Measurements from ENCODE around the gene RELT. TPM values are rescaled to one million over a fixed set of nuclear protein-coding genes. Genes with fewer than 3 reads are reported as not detected.
A peak's percentile ranks its signal among the peaks of the same experiment; 100 is the strongest.

RELT gene, protein sequence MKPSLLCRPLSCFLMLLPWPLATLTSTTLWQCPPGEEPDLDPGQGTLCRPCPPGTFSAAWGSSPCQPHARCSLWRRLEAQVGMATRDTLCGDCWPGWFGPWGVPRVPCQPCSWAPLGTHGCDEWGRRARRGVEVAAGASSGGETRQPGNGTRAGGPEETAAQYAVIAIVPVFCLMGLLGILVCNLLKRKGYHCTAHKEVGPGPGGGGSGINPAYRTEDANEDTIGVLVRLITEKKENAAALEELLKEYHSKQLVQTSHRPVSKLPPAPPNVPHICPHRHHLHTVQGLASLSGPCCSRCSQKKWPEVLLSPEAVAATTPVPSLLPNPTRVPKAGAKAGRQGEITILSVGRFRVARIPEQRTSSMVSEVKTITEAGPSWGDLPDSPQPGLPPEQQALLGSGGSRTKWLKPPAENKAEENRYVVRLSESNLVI
- 18.4 and 20.9 TPM in 2 replicates for total RNA-seq
- long read RNA-seq, partial matches to known transcripts: 0 of 2 reads
- long read RNA-seq, other reads (novel, unspliced or antisense): 1 of 2 reads

DNA sequence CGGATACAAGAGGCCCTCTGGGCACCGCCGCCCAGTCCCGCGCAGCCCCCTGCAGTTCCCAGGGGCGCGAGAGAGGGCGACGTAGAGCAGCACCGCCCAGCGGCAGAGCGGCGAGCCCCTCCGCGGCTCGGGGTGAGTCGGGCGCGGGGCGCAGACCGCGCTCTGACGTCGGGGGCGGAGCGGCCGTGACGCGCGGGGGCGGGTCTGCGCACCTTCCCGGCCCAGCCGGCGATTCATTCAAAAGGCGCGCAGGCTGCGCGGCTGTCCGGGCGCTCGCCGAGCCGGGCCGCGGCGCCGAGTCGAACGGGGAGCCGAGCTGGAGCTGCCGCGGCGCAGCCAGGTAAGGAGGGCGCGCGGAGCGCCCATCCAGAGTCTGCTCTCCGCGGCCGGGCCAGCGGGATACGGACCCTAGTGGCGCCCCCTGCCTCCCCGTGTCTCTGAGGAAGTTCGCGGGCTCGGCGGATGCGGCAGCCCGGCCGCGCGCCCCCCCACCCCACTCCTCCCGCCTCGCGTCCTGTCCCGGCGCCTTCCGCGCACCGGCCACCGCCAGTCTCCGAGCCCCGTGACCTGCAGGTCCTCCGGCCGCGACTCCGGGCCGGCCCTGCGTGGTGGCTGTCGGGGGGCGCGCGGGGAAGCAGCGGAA lies at the start of gene RELT:
Gene RELT, plus strand, starts transcription at position 240 of the 643 bp plus-strand sequence. CDS start 12,738 bp downstream, outside the sequence.
- Mint-ChIP-seq H3K27me3 (ENCODE audit: low read depth) (no peaks in the 10 kb centered on the region), H3K4me1 (peaks cover 28% of the 10 kb centered on the region), H3K4me3 (peak within 1 kb of the TSS; percentile 93), H3K27ac (ENCODE audit: unreplicated experiment) (peak within 1 kb of the TSS; percentile 95), H3K9me3 (no peaks in the 10 kb centered on the region), H3K36me3 (ENCODE audit: low read depth) (no peaks in the 10 kb centered on the region)
- peak; percentile 97 for DNase-seq (ENCODE audit: low read depth, low spot score)
- TF ChIP-seq, protein P1, sequence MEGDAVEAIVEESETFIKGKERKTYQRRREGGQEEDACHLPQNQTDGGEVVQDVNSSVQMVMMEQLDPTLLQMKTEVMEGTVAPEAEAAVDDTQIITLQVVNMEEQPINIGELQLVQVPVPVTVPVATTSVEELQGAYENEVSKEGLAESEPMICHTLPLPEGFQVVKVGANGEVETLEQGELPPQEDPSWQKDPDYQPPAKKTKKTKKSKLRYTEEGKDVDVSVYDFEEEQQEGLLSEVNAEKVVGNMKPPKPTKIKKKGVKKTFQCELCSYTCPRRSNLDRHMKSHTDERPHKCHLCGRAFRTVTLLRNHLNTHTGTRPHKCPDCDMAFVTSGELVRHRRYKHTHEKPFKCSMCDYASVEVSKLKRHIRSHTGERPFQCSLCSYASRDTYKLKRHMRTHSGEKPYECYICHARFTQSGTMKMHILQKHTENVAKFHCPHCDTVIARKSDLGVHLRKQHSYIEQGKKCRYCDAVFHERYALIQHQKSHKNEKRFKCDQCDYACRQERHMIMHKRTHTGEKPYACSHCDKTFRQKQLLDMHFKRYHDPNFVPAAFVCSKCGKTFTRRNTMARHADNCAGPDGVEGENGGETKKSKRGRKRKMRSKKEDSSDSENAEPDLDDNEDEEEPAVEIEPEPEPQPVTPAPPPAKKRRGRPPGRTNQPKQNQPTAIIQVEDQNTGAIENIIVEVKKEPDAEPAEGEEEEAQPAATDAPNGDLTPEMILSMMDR (conservative IDR thresholded peaks at IDR 0.05): peak; percentile 85

DNA sequence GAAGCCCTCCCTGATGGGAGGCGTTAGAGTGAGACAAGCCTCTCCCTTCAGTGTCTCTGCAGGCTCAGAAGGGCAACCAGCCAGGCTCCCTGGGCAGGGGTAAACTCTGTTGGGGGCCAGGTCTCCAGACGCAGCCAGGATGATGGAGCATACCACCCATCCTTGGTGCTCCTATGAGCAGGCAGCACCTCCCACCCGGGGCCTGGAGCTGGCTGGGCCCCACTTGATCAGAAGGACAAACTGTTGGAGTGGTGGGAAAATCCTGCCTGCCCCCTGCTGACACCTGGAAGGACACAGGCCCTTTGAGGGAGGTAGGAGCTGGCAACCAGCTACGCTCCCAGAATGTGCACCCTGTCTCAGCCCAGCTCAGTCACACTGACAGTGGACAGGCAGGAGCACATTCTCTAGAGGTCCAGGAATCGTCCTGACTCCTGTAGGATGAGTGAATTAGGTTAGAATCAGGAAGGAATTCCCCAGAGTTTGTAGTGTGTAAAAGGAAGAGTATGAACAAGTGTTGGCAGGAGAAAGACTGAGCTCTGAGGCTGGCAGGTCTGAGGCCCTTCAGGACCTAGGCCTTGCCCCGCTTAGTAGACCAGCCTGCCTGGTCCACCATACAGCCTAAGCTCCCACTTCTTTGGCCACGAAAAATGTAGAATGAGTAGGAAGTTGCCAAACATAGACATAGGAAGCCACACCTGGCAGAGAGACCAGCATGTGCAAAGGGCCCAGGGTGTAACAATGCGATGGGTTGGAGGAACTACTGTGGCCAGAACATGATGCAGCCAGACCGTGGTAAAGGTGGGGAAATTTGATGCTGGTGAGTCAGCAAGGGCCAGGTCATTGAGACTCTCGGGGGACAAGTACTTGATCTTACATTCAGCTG lies 49.0 kb upstream of the RELT start:
- Mint-ChIP-seq H3K9me3 (no peaks in the 10 kb centered on the region), H3K4me3 (peak overlapping the region; percentile 32), H3K27me3 (ENCODE audit: low read depth) (no peaks in the 10 kb centered on the region), H3K4me1 (peaks cover 85% of the 10 kb centered on the region), H3K27ac (ENCODE audit: unreplicated experiment) (no peak overlapping the region), H3K36me3 (ENCODE audit: low read depth) (no peaks in the 10 kb centered on the region)
- TF ChIP-seq, protein P1 (conservative IDR thresholded peaks at IDR 0.05): no peak
- no peak for DNase-seq (ENCODE audit: low read depth, low spot score)

DNA sequence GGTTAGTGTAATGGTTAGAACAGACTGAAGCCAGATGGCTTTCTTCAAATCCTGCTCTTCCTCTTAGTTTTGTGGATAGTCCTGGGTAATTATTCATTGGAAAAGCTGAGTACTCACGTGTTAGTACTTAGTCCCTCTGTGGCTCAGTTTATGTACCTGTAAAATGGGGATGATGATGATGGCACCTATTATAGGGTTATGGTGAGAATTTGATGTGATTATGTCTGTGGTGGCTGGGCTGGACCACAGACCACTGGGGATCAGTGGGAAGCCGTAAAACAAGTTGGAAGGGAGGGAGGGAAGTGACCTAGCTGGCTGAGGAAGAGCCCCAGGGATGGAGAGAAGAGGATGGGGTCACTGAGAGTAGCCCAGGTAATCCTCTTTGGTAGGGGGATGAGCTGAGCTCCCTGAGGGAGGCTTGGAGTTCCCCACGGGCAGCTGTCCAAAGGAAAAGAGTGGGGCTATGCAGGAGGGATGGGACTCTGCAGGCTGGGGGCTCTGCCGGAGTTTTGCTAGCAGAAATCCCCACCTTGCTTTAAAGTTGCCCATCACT lies 48.3 kb upstream of the RELT start:
- H3K27ac Mint-ChIP-seq (ENCODE audit: unreplicated experiment): peak overlapping the region; percentile 72
- DNase-seq (ENCODE audit: low read depth, low spot score): no peak
- no peaks in the 10 kb centered on the region for H3K9me3 Mint-ChIP-seq
- TF ChIP-seq, protein P1 (conservative IDR thresholded peaks at IDR 0.05): no peak
- no peaks in the 10 kb centered on the region for H3K27me3 Mint-ChIP-seq (ENCODE audit: low read depth)
- peaks cover 85% of the 10 kb centered on the region for H3K4me1 Mint-ChIP-seq
- peak overlapping the region; percentile 32 for H3K4me3 Mint-ChIP-seq
- no peaks in the 10 kb centered on the region for H3K36me3 Mint-ChIP-seq (ENCODE audit: low read depth)

DNA sequence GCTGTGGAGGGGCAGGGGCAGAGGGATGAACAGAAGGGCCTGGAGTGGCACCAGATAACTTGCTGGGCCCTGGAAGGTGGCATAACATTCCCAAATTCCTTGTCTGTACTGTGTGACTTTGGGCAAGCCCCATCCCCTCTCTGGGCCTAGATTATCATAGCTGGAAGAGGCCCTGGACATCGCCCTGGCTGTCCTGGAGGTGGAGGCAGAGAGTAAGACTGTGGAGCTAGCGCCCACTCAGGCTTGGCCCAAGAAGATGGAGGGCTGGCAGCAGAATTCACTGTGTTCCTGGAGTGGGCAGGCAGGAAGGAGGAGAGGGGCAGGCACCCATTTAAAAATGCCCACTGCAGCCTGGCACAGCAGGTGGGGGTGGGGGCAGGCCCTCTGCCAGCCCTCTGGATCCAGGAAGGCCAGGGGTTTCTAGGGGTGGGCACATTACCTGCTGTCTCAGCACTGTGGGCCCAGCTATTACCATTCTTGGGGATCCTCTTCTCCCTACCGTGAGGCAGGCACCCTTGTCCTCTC lies 45.6 kb upstream of the RELT start:
- no peak for DNase-seq (ENCODE audit: low read depth, low spot score)
- Mint-ChIP-seq H3K4me3 (peak overlapping the region; percentile 78), H3K27me3 (ENCODE audit: low read depth) (no peaks in the 10 kb centered on the region)

More for the DNA sequence above, 45.6 kb upstream of the RELT start:
- no peaks in the 10 kb centered on the region for H3K9me3 Mint-ChIP-seq
- H3K4me1 Mint-ChIP-seq: peaks cover 86% of the 10 kb centered on the region
- H3K36me3 Mint-ChIP-seq (ENCODE audit: low read depth): no peaks in the 10 kb centered on the region
- TF ChIP-seq, protein P1 (conservative IDR thresholded peaks at IDR 0.05): peak; percentile 49
- H3K27ac Mint-ChIP-seq (ENCODE audit: unreplicated experiment): peak overlapping the region; percentile 84

Data from neural crest cell (in vitro differentiated cells).